ENCODE results near the gene MMGT1.
"Not testable (repeated sequence)": the region's sequence is repeated elsewhere in the genome, so short reads cannot be mapped to it uniquely, and the experiment has no call there.

MMGT1 gene

DNA sequence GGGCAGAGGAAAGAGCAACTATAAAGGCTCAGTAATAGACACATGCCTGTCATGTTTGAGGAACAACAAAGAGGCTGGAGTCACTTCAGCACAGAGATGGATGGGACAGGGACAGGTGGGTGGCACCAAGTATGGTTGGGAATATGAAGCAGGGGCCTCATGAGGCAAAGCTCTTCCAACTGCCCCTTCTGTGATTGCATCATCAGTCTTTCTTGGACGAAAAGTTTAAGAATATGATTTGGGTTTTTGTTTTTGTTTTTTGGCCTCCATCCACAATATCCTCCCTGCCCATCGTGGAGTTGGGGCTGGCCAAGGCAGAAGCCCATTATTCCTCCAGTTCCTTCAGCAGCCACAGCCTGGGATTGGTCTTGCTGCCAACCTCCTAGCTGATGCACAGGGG lies 45.9 kb downstream of the MMGT1 start:
- H3K4me3 ChIP-seq (ENCODE audit: low read depth, low read length) = no peak overlapping the region
- no peak for TF ChIP-seq CTCF (IDR thresholded peaks at IDR 0.05; ENCODE audit: low read depth, low read length)

DNA sequence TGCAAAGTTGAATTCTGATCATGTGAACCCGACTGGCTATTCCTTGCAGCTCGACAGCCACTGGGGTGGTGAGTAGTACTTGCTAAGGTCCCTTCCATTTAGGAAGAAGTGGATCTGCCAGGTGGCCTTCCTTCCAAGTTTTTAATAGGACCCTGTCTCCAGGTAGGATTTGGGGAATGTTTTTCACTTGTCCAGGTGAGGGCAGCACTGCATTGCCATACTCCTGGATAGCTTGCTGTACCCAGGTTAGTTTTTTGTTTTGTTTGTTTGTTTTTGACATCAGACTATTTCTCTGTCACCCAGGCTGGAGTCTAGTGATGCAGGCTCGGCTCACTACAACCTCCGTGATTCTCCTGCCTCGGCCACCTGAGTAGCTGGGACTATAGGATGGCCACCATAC lies 50.4 kb downstream of the MMGT1 start:
- H3K4me3 ChIP-seq (ENCODE audit: low read depth, low read length) = no peak overlapping the region
- no peak for TF ChIP-seq CTCF (IDR thresholded peaks at IDR 0.05; ENCODE audit: low read depth, low read length)

DNA sequence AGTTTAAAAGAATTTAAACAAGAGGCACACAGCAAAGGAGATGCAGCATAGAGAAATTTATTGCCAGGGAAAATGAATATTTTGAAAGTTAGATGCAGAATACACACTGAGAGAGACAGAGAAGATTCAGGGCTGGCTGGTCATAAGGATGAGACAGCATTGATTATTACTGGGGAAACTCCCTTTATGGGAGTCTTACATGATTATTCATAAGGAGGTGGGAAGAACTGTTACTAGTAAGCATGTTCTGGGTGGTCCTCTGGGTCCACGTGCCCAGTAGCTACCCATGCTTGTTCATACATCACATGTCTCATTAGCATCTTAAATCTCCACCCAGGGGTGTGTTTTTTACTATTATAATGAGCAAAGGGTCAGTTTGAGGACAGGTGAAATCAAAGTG lies 53.3 kb downstream of the MMGT1 start:
- H3K4me3 ChIP-seq (ENCODE audit: low read depth, low read length) = not testable (repeated sequence)

DNA sequence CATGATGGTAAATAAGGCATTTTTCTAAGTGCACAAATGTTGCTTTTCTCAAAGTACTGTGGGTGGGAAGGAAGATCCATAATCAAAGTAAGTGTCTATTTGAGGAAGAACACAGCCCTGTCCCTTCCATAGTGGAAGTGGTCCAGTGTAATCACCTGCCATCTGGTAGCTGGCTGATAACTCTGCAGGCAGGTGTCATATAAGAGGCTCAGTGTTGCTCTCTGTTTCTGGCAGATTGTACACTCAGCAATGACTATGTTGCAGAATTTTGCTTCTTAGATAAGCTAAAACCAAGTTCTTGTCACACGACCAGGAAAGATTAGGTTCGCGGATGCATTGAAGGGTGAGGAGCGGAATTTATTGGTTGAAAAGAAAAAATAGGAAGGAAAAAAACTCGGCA lies 59.4 kb downstream of the MMGT1 start:
- H3K4me3 ChIP-seq (ENCODE audit: low read depth, low read length) = no peak overlapping the region
- TF ChIP-seq CTCF (IDR thresholded peaks at IDR 0.05; ENCODE audit: low read depth, low read length) = no peak
